Stimulated activated CD4-positive, alpha-beta T cell treated with anti-CD3 and anti-CD28 coated beads, Interleukin-12 subunit alpha, Interleukin-12 subunit beta, amount 100 ng/mL, for 4 hours (primary cell): ENCODE measurements around the gene ANTKMT.

Source experiments
- DNase-seq: peaks from one replicate; pipeline ENCODE4 v3.0.0-alpha.2; 2020

The ANTKMT gene

DNA sequence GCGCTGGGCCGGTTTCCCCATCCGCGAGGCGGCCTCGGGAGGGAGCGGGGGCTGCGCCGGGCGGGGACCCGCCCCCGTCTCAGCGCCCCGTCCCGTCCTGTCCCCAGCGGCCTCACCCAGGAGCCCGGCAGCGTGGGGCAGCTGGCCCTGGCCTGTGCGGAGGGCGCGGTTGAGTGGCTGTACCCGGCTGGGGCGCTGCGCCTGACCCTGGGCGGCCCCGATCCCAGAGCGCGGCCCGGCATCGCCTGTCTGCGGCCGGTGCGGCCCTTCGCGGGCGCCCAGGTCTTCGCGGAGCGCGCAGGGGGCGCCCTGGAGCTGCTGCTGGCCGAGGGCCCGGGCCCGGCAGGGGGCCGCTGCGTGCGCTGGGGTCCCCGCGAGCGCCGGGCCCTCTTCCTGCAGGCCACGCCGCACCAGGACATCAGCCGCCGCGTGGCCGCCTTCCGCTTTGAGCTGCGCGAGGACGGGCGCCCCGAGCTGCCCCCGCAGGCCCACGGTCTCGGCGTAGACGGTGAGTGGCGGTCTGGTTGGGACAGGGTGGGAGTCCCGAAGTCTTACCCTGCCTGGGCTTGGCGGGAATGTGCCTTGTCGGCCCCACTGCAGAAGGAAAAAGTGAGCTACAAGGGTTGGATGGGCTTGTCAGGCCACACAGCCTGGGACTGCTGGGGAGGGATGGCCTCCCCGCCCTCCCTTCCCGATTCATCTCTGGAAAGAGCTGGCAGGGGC lies 5.3 kb upstream of the ANTKMT start:
- DNase-seq: no peak

DNA sequence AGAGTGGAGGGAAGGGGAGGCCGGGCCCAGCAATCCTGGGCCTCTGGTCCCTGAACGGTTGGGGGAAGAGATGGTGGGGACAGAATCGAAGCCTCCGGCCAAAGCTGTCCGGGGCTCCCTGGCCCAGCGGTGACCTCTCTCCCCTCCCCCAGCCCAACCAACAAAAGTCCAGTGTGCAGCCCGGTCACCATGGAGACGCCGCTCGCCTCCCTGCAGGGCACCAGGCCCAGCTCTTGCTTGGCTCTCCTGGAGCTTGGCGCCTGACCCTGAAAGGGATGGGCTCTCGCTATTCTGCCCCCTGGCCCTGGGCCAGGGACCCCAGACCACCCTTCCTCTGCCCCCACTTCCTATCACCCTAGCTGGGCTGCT lies 4.8 kb upstream of the ANTKMT start:
- DNase-seq: no peak

DNA sequence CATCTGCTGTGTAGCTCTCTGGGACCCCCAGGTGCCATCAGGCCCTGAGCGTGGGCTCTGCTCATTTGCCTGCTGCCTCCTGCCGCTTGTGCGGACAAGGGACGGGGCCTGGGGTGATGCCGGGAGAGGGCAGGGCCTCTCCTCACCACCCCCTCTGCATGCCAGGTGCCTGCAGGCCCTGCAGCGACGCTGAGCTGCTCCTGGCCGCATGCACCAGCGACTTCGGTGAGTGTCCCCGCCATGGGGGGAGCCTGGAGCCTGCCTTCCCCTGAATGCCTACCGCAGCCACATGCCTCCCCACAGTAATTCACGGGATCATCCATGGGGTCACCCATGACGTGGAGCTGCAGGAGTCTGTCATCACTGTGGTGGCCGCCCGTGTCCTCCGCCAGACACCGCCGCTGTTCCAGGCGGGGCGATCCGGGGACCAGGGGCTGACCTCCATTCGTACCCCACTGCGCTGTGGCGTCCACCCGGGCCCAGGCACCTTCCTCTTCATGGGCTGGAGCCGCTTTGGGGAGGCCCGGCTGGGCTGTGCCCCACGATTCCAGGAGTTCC lies 4.1 kb upstream of the ANTKMT start:
- DNase-seq: no peak

DNA sequence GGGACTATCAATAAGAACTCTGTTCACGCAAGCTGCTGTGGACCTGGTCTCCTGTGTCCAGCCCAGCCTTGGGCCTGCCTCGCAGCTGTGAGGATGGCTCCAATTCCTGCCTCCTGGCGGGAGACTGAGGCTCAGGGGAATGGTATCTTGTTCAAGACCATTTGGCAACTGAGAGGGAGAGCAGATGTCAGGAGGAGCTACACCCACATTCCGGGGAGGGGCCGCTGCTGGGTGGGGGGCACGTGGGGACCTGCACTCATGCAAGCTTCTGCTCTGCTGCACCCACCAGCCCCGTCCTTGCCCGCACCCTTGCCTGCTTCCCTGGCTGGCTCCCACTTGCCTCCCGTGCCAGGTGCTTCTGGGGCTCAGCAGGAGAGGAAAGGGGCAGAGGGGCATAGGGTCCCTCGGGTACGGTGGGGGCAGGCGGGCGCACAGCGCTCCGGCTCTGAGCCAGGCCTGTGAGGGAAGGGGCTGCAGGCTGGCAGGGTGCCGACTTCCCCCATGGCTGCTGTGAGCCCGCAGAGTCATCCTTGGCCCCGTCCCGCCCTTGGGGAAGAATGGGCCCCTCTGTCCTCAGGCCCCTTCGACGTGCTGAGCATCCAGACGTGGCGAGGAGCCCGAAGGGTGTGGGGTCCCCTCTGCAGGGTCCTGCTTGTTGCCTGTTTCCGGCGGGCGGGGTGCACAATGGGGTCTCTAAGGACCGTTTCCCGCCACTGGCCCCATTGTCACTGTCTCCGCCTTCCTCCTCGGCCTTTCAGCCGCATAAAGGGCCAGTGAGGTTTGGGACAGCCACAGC lies 3.3 kb upstream of the ANTKMT start:
- no peak for DNase-seq

DNA sequence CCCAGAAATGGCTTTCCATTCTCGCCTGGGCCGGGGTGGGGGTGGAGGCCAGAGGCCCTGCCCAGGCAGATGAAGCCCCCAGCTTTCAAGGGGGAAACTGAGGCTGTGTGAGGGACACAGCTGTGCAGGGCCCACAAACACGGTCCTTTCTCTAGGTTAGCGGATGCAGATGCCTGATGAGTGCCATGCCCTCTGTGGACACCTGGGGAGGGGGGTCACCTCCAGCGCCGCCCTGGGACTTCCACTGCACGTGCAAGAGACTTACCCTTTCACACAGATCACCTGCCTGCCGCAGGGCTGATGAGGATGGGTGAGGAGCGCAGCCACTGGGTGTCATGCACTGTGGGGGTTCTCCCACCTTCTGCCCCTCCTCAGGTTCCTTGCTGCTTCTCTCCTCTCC lies 2.6 kb upstream of the ANTKMT start:
- no peak for DNase-seq

DNA sequence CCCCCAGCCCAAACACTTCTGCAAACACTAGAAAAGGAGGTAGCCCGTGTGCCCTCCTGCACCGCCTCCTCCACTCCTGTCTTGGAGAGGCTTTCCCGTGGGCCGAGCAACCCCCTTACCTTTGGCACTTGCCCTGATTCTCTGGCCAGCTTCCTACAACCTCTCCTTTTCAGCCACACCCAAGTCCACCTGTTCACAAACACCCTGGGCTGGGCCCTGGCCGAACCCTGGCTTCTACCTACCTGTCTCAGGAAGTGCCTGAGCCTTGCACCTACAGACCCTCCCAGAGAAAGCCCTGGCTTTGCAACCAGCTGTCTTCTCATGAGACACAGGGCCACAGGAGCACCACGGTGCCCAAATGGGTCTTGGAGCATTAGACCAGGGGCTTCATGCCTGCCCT lies 2.0 kb upstream of the ANTKMT start:
- DNase-seq: no peak

DNA sequence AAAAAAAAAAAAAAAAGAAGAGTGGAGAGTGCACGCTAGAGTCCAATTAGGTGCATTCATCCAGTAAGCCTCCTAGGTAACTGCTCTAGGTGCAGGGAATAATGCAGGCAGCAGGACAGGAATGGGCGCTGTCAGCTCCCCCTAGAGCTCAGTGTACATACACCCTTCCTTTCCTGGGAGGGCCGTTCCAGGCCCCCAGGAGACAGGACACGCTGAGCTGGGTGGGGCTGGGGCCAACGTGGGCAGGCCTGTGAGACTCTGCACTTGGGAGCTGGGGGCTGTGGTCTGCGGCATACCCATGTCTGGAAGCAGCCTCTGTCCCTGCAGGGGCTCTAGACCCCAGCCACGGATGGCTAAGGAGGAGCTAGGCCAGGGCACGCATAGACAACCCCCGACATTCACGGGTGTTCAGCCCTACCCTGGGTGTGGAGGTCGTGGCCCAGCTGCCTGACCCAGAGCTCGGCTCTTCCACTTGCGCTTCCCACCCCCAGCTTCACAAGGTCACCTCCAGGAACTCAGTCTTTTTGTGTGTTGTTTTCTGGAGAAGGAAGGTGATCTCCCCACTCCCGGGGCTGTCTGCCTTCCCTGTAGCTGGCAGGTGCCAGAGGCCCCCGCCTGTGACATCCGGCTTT lies 1.0 kb upstream of the ANTKMT start:
- no peak for DNase-seq

DNA sequence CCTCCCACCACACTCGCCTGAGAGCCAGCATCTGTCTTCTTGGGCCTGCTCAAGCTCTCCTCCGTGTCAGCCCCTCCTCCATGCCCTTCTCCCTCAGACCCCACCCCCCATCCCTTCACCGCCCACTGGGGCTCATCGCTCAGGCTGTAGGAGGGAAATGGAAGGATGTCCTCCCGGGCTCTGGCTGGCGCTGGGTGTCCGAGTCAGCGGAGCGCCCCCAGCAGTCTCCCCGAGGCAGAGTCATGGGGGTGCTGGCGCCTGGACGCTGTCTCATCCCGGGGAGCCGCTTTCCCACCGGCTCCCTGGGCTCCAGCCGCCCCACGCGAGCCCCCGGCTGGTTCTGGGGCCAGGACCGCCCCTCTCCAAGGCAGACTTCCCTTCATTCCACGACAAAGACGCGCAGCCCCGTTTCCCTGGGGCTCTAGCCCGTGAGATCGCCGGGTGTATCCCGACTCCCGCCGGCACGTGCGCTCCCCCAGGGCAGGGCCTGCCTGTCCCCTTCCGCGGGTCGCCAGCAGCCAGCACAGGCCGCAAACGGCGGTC lies 428 bp upstream of the ANTKMT start:
- DNase-seq: peak; percentile 41

DNA sequence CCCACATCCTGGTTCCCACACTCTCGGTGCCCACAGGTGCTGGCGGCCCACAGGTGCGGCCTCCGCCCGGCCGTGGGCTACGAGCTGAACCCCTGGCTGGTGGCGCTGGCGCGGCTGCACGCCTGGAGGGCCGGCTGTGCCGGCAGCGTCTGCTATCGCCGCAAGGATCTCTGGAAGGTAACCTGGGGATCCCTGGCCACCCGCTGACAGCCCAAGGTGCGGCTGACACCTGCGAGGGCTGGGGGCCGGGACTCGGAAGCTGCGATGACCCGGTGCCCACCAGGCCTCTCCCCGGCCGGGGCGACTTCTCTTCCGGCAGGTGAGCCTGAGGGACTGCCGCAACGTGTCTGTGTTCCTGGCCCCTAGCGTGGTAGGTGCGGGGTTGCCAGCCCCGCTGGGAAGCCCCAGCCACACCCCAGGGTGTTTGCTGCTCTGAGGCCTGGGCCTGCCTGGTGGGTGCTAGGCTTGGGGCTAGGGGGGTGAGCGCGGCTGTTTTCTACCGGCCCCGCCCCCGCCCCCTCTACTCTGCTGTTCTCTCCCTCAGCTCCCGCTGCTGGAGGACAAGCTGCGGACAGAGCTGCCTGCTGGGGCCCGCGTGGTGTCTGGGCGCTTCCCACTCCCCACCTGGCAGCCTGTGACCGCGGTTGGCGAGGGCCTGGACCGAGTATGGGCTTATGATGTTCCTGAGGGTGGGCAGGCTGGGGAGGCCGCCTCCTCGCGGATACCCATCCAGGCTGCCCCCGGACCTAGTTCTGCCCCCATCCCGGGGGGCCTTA lies 1.0 kb downstream of the ANTKMT start:
- DNase-seq: no peak

DNA sequence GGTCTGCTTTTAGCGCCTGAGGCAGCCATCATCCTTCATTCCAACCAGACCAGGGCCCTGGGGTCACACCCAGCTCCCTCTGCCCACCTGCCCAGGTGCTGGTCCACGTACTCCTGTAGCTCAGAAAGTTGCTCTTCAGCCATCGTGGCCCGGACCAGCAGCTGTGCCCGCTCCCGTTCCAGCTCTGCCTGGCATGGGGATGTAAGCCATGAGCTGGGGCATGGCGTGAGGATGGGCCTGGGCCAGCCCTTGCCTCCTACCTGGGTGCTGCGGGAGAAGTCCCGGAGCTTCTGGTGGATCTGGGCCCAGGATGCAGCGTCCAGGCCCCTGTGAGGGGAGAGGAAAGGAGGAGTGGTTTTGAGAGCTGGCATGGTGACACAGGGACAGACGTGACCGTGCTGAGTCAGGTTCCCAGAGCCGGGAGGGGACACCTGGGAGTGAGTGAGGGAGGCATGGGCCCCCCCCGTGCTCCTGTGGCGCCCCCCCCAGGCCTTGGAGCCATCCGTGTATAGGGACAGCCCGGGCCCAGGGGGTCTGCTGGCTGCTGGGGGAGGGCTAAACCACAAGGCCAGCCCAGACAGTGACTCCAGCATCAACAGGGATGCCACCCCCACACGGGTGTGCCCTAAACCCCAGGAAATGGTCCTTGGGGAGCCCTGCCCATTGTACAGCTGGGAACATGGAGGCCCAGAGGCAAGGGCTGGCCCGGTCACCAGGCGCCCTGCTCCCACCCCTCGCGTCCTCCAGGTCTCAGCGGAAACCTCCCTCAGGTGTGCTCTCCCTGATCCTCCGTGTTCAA lies 2.1 kb downstream of the ANTKMT start:
- no peak for DNase-seq

DNA sequence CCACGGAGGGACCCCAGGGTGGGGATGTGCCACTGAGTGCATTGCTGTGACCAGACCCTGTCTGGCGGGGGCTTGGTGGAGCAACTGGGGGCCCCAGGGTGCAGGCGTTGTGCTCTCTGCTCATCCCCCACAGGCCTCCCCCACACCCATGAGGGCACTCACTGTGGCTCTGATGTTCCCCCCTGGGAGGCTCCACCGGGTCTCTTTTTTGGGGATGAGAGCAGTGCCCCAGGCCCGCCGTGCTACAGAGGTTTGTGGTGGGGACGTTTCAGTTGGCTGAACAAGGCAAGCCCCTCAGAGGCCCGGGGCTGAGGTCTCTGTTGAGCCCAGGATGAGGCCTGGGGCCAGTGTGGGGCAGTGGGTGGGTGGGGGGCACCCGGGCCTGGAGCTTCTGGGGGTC lies 2.7 kb downstream of the ANTKMT start:
- no peak for DNase-seq

DNA sequence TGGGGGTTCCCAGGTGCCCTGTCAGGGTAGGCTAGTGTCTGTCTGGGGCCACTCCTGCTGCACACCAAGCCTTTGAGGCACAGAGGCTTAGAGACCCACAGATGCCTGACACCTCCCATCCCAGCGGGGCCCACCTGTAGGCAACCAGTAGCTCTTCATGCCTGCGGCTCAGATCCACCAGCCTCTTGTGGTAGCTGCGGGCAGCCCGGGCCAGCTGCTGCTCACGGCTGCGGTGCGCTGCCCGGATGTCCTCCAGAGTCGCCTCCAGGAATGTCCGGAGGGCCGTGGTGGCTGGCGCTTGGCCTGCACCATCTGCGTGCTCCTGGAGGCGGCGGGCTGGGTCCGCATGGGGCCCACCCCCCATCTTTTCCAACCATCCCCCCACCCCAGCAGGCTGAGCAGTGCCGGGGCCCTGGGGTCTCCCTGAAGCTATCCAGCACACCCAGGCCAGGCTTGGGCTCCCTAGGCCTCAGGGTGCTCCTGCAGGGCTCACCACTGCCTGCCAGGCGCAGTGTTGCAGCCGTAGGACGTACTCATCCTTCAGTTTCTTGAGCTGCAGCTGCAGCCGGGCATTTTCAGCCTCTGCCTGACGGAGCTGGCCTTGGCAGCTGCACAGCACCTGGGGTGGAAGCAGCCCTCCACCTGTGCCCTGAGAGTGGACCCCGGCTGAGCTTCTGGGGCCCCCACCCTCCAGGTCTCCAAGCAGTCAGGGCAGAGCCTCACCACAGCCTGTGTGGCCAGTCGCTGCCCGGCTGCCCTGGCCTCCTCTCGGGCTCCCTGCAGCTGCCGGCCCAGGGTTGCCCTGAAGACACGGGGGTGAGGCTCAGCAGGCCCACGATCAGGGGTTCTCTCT lies 3.5 kb downstream of the ANTKMT start:
- DNase-seq: no peak

DNA sequence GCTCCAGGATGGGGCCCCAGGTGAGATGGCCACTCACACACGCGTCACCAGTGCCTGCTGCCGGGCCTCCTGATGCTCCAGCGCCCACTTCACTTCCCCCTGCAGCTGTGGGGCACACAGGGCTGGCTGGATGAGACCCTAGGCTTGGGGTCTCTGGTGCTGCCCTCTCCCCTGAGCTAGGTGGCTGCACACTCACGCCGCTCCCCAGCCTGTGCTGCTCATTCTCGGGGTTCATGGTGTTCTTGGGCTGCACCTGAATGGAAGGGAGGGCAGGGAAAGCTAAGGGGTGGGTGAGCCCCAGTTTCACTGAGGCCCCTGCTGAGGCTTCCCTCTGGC lies 4.1 kb downstream of the ANTKMT start:
- no peak for DNase-seq

DNA sequence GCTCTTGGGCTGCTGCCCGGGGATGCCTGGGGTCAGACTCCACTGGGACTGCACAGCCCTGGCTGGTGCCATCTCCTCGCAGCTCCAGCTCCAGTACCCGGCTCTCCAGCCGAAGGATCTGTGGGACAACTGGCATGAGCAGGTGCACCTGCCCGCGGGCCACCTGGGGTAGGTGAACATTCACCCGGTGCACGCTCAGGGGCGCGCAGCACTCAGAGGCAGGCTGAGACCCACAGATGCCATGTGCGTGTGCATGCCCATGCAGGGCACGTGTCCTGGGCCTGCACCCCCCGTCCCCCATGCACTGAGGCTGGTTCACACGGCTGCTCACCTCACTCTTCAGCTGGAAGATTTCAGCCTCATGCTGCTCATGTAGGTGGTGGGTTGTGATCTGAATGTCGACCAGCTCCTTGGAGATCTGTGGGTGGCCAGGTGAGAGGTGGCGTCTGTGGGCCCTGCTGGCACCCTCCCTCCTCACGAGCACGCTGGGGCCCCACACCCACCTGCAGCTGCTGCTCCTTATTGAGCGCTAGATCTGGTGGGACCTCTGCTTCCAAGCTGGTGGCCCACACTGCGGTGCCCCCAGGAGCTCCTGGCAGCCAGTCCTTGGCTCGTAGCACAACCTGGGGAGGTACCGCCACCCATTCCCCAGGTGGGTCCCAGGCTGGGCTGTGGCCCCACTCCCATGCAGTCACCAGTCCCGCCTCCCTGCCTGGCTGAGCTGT lies 4.7 kb downstream of the ANTKMT start:
- no peak for DNase-seq

DNA sequence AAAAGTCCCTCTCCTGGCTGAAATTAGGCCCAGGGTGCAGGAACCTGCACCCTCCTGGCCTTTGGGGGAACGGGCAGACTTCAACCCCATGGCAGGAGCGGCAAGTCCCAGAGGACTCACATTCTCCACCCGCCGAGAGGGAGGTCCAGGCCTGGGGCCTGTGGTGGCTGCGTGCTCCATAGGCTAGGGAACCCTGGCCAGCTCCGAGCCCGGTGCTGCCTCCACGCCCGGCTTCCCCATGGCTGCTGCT lies 5.2 kb downstream of the ANTKMT start:
- no peak for DNase-seq

DNA sequence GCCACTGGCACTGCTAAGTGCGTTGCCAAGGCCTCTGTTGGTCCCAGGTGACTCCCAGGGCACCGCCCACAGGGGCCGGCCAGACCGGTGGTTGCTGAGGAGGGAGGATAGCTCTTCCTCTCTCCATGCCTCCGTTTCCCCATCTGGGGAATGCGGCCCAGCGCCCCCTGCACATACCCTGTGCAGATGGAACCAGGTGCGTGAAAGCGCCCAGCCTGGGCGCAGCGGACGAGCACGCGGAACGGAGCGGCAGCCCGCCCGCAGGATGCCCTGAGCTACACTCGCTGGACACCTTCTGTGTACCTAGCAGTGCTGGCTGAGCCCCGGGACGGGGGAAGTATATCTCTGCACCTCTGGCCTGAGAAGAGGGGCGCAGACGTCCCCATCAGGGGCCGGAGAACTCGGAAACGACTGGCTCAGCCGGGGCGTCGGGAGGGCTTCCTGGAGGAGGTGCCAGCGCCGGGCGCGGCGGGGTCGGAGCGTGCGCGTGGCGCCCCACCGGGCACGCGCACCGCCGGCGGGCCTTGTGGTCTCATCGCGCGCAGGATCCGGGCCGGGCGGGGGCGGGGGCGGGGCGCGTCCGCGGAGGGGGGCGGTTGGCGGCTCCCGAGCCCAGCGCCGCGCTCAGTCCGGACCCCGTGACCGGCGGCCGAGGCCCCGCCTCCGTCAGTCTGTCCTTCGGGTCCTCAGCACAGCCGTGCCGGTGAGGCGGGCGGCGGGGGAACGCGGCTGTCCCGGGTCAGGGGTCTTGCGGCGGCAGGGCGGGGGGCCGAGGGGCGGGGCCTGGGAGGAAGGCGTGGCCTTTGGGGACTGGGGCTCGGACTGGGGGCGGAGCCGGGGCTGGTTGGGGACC lies 5.7 kb downstream of the ANTKMT start, which contains the start of the genes CCDC78 and HAGHL:
Gene CCDC78 (minus strand): TSS at position 6 of the 853 bp plus-strand sequence. CDS start 76 bp downstream, outside the sequence.
Gene HAGHL (plus strand): TSS at position 669 of the 853 bp plus-strand sequence. CDS start 404 bp downstream, outside the sequence.
- DNase-seq: peak; percentile 64

DNA sequence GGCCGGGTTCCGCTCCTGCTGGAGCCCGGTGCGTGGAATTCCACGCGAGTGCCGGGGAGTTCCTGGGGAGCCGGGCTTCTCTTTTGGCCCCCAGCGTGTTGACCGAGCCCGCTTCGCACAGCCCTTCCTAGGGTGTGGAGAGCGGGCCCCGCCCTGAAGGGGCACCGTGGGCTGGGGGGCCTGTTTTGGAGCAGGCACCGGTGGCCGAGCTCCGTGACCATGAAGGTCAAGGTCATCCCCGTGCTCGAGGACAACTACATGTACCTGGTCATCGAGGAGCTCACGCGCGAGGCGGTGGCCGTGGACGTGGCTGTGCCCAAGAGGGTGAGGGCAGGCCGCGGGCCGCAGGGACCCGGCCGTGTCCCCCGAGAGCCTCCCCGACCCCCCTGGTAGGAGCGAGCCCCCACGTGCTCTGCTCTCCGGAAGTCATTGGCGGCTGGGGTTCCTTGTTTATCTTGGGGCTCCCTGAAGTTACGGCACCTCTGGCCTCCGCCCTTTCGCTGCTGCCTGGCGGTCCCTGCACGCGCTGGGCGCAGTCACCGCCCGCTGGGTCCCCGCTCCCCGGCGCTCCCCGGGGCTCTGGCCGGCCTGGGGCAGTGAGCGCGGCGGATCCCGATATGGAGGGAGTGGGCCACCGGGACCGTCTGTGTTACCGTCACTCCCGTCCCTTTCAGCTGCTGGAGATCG lies 6.5 kb downstream of the ANTKMT start:
- no peak for DNase-seq

DNA sequence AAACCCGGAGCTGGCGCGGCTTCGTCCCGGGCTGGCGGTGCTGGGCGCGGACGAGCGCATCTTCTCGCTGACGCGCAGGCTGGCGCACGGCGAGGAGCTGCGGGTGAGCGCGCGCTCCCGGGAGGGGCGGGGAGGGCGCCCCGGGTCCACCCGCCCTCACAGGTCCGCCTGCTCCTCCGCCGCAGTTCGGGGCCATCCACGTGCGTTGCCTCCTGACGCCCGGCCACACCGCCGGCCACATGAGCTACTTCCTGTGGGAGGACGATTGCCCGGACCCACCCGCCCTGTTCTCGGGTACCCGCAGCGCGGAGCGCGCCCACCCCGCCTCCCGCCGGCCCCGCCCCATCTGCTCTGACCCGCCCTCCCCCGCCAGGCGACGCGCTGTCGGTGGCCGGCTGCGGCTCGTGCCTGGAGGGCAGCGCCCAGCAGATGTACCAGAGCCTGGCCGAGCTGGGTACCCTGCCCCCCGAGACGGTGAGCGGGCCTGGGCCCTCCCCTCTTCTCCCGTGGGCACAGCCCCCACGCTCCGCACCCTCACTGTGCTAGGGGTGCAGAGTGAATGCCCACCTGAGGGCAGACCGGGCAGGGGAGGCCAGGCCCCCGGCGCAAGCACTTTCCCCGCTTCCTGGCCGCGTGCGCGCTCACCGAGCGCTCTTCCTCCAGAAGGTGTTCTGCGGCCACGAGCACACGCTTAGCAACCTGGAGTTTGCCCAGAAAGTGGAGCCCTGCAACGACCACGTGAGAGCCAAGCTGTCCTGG lies 7.4 kb downstream of the ANTKMT start:
- peak; percentile 55 for DNase-seq
